Measurements from ENCODE around the gene NXT1. TPM values are rescaled to one million over a fixed set of nuclear protein-coding genes. Genes with fewer than 3 reads are reported as not detected.

The NXT1 gene
- total and polyA plus RNA-seq, 10 donors, result 14.6 to 37.4 (median 26.5) TPM

- Histone ChIP-seq H3K36me3 (no peaks in the 10 kb centered on the region), H3K9me3 (peaks cover 0 to 5% (median 0%) of the 10 kb centered on the region in 8 donors), H3K4me3 (no peak overlapping the region), H3K27me3 (replicated peaks in 1 of 7) (no peaks in the 10 kb centered on the region), H3K27ac (no peak overlapping the region), H3K4me1 (peaks cover 0 to 4% (median 0%) of the 10 kb centered on the region in 6 donors)
- intact Hi-C loops (cut with DNase I; ENCODE audit: low total_unique reads), result no loop called here
- 83 to 92% (median 86%) methylated on average over 5 of the region's 5 CpGs for WGBS, 5 donors
- no peak for DNase-seq
- TF ChIP-seq CTCF (IDR thresholded peaks at IDR 0.05 in 8 of 11, conservative IDR thresholded peaks at IDR 0.05 in 3 of 11) (no peak), POLR2AphosphoS5 (IDR thresholded peaks at IDR 0.05) (no peak), POLR2A (IDR thresholded peaks at IDR 0.05) (no peak)
These were observed 33.5 kb upstream of the NXT1 start for GRCh38 chr20:23317081-23317480.

DNA sequence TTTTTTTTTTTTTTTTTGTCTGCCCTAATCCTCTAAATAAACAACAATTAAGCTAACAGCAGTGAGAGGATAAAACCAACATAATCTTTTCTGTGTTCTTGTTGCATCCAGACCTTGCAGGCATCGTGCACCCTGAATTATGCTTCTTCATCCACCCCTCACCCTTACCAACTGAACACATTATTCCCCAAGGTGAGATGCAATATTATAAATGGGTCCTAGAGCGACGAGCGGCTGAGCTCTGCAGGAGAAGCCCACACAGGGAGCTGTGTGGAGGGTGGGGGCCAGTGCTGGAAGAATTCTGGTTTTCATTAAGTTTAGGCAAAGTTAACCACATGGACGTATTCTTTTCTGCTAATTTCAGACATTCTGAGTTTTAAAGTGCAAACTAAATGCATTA lies 32.2 kb upstream of the NXT1 start:
- 87 to 94% (median 92%) methylated on average over 5 of the region's 5 CpGs for WGBS, 5 donors
- no peaks in the 10 kb centered on the region for H3K4me1 ChIP-seq
- intact Hi-C loops (cut with DNase I; ENCODE audit: low total_unique reads), result no loop called here
- H3K27ac ChIP-seq, result no peak overlapping the region
- peaks cover 0 to 5% (median 0%) of the 10 kb centered on the region in 8 donors for H3K9me3 ChIP-seq
- DNase-seq, result no peak
- no peak for TF ChIP-seq POLR2AphosphoS5 (IDR thresholded peaks at IDR 0.05)
- no peak for TF ChIP-seq CTCF (IDR thresholded peaks at IDR 0.05 in 8 of 11, conservative IDR thresholded peaks at IDR 0.05 in 3 of 11)
- TF ChIP-seq POLR2A (IDR thresholded peaks at IDR 0.05), result no peak
- H3K4me3 ChIP-seq, result no peak overlapping the region
- H3K36me3 ChIP-seq, result no peaks in the 10 kb centered on the region
- H3K27me3 ChIP-seq (replicated peaks in 1 of 7), result no peaks in the 10 kb centered on the region

GRCh38 chr20:23320317-23320716 lies 30.3 kb upstream of the NXT1 start:
- no peak overlapping the region for H3K4me3 ChIP-seq
- TF ChIP-seq POLR2A (IDR thresholded peaks at IDR 0.05), result no peak
- peak in 5 of 11 experiments; percentile 5 to 41 (median 20) for TF ChIP-seq CTCF (IDR thresholded peaks at IDR 0.05 in 8 of 11, conservative IDR thresholded peaks at IDR 0.05 in 3 of 11)
- intact Hi-C loops (cut with DNase I; ENCODE audit: low total_unique reads), result no loop called here
- H3K36me3 ChIP-seq, result no peaks in the 10 kb centered on the region
- H3K27ac ChIP-seq, result no peak overlapping the region
- no peaks in the 10 kb centered on the region for H3K27me3 ChIP-seq (replicated peaks in 1 of 7)
- peaks cover 0 to 5% (median 0%) of the 10 kb centered on the region in 8 donors for H3K9me3 ChIP-seq
- H3K4me1 ChIP-seq, result no peaks in the 10 kb centered on the region
- WGBS, 5 donors, result 74 to 89% (median 84%) methylated on average over 8 of the region's 8 CpGs
- no peak for DNase-seq

DNA sequence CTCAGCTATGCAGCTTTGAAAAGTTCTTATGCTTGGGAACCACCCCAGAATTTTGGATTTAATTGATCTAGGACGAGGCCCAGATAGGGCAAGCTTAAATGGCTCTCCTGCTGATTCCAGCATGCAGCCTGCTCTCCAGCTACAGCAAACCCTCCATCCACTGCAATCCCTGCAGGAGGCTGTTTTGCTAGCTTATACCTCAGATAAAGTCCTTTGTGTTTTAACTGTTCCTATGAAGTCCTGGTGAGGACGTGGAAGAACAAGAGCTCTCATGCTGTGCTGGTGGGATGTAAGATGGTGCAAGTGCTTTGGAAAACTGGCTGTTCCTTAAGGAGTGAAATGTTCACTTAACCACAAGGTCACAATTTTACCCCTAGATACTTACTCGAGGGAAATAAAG lies 25.5 kb upstream of the NXT1 start:
- 79 to 90% (median 89%) methylated on average over 3 of the region's 3 CpGs for WGBS, 5 donors
- DNase-seq, result no peak
- no peak overlapping the region for H3K4me3 ChIP-seq
- TF ChIP-seq POLR2AphosphoS5 (IDR thresholded peaks at IDR 0.05), result no peak
- no peak for TF ChIP-seq CTCF (IDR thresholded peaks at IDR 0.05 in 8 of 11, conservative IDR thresholded peaks at IDR 0.05 in 3 of 11)
- TF ChIP-seq POLR2A (IDR thresholded peaks at IDR 0.05), result no peak
- H3K4me1 ChIP-seq, result no peaks in the 10 kb centered on the region
- H3K27ac ChIP-seq, result no peak overlapping the region
- no peaks in the 10 kb centered on the region for H3K36me3 ChIP-seq
- intact Hi-C loops (cut with DNase I; ENCODE audit: low total_unique reads), result no loop called here
- H3K27me3 ChIP-seq (replicated peaks in 1 of 7), result no peaks in the 10 kb centered on the region
- H3K9me3 ChIP-seq, result peaks cover 0 to 5% (median 0%) of the 10 kb centered on the region in 8 donors
